ENCODE data around the gene CLDN2. TPM values are rescaled to one million over a fixed set of nuclear protein-coding genes. Genes with fewer than 3 reads are reported as not detected.

The CLDN2 gene
- total RNA-seq, 1 donor from 2014 or later, result 0.06 TPM

DNA sequence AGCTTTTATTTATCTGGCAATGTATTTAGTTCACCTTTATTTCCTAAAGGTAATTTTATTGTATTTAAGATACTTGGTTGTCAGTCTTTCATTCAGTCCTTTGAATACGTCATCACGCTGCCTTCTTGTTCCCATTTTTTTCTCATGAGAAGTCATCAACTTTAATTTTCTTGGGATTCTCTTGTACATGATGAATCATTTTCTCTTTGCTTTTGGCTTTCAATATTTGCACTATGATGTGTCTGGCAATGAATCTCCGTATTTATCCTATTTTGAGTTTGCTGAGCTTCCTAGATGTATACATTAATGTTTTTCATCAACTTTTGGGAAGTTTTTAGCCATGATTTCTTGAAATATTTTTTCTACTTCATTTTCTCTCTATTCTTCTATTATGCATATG, 28.4 kb downstream of the CLDN2 start:
- no peak for DNase-seq (ENCODE audit: low read depth)
- TF ChIP-seq, protein P1, sequence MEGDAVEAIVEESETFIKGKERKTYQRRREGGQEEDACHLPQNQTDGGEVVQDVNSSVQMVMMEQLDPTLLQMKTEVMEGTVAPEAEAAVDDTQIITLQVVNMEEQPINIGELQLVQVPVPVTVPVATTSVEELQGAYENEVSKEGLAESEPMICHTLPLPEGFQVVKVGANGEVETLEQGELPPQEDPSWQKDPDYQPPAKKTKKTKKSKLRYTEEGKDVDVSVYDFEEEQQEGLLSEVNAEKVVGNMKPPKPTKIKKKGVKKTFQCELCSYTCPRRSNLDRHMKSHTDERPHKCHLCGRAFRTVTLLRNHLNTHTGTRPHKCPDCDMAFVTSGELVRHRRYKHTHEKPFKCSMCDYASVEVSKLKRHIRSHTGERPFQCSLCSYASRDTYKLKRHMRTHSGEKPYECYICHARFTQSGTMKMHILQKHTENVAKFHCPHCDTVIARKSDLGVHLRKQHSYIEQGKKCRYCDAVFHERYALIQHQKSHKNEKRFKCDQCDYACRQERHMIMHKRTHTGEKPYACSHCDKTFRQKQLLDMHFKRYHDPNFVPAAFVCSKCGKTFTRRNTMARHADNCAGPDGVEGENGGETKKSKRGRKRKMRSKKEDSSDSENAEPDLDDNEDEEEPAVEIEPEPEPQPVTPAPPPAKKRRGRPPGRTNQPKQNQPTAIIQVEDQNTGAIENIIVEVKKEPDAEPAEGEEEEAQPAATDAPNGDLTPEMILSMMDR (conservative IDR thresholded peaks at IDR 0.05; ENCODE audit: low read depth, low read length), result no peak
- H3K4me3 ChIP-seq (ENCODE audit: low read depth, low read length), result no peak overlapping the region

DNA sequence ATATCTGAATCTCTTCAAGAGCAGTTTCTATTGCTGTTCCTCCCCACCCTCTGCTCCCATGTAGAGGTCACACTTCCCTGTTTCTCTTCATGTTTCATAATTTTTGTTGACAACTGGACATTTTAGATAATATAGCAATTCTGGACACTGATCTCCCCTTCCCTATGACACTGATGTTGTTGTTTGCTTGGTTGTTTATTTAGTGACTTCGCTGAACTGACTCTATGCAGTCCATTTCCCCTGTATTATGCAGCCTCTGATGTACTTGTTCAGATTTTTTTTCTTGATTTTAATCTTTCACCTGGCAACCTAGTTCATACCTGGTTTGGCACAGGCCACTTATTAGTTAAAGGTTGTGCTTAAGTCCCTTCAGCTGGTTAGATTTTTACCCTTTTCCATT, 29.2 kb downstream of the CLDN2 start:
- no peak for DNase-seq (ENCODE audit: low read depth)
- TF ChIP-seq, protein P1 (conservative IDR thresholded peaks at IDR 0.05; ENCODE audit: low read depth, low read length), result no peak
- no peak overlapping the region for H3K4me3 ChIP-seq (ENCODE audit: low read depth, low read length)

DNA sequence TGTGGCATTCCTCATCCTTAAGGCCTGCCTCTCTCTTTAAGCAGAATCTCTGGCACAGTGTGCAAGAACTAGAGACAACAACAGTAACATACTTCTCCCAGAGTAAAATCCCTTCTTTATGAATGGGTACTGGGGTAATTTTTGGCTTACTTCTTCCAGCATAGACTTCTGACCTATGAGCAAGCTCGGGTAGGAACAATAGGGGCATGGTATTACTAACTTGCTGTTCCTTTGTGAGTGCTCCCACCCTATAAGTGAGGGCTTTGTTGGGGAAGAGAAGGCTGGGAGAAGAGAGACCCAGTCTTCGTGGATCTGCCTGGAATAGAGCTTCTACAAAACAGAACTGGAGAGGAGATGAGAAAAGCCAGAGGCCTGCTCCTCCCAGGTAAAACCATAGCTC, 30.2 kb downstream of the CLDN2 start:
- DNase-seq (ENCODE audit: low read depth), result no peak
- TF ChIP-seq, protein P1 (conservative IDR thresholded peaks at IDR 0.05; ENCODE audit: low read depth, low read length), result no peak
- H3K4me3 ChIP-seq (ENCODE audit: low read depth, low read length), result no peak overlapping the region

DNA sequence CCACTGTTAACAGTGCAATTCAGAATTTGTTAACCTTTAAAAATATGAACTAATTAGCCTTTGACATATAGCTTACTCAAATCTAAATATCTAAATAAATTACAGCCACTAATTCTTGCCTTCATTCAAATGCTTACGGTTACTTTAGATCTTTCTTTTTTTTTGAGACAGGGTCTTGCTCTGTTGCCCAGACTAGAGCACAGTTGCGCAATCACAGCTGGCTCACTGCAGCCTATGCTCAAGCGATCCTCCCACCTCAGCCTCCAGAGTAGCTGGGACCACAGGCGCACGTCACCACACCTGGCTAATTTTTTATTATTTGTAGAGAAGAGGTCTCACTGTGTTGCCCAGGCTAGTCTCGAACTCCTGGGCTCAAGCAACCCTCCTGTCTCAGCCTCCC, 31.0 kb downstream of the CLDN2 start:
- TF ChIP-seq, protein P1 (conservative IDR thresholded peaks at IDR 0.05; ENCODE audit: low read depth, low read length), result no peak
- H3K4me3 ChIP-seq (ENCODE audit: low read depth, low read length), result no peak overlapping the region
- no peak for DNase-seq (ENCODE audit: low read depth)

DNA sequence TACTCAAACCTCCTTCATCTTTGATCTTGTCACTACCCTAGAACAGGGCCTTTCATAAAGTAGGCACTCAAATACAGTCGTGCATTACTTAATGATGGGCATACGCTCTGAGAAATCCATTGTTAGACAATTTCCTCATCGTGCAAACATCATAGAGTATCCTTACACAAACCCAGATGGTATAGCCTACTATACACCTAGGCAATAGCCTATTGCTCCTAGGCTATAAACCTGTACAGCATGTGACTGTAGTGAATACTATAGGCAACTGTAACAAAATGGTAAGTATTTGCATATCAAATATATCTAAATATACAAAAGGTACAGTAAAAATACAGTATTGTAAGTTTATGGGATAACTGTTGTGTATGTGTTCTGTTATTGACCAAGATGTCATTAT, 31.9 kb downstream of the CLDN2 start:
- H3K4me3 ChIP-seq (ENCODE audit: low read depth, low read length), result no peak overlapping the region
- TF ChIP-seq, protein P1 (conservative IDR thresholded peaks at IDR 0.05; ENCODE audit: low read depth, low read length), result no peak
- no peak for DNase-seq (ENCODE audit: low read depth)

DNA sequence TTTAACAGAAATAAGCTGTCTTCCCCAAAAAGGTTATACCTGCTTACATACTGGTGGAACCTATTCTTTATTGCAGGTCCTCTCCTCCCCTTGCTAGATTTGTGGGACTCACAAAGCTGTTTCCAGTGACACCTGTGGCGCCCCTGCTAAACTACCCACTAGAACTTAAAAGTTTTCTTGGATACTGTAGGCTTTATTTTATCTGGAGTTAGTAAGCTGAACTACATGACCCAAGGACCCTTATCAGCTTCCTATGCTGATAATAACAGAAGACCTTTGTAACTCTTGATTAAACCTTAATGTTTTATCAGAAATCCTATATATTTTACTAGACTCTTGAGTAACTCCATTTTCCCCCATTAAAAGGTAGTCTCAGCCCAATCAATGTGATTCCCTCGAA, 32.3 kb downstream of the CLDN2 start:
- DNase-seq (ENCODE audit: low read depth), result no peak
- H3K4me3 ChIP-seq (ENCODE audit: low read depth, low read length), result no peak overlapping the region
- TF ChIP-seq, protein P1 (conservative IDR thresholded peaks at IDR 0.05; ENCODE audit: low read depth, low read length), result no peak

DNA sequence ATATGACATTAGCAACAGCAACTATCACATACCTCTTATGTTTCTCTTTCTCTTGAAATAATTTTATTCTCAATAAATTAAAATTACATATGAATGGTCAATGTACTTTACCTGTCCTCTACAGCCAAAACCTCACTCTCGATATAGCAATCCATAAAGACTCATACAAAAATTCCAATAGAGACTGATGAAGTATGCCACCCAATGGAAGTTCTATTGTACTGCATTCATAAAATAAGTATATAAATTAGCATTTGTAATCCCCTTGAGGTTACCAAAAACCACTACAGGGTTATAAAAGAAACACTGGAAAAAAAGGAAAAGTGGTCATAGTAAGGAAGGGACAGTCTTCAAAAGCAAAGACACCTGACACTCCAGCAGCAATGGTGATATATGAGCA, 32.8 kb downstream of the CLDN2 start:
- DNase-seq (ENCODE audit: low read depth), result no peak
- TF ChIP-seq, protein P1 (conservative IDR thresholded peaks at IDR 0.05; ENCODE audit: low read depth, low read length), result peak; percentile 45
- no peak overlapping the region for H3K4me3 ChIP-seq (ENCODE audit: low read depth, low read length)
